Jurkat, Clone E6-1 (cell line): Measurements from ENCODE around the gene ACOX3. TPM values are rescaled to one million over a fixed set of nuclear protein-coding genes. Genes with fewer than 3 reads are reported as not detected.
"Not testable (repeated sequence)": the region's sequence is repeated elsewhere in the genome, so short reads cannot be mapped to it uniquely, and the experiment has no call there.

Source experiments
- DNase-seq: peaks from one replicate; pipeline ENCODE4 v3.0.0-alpha.2; 2011; ENCODE audit warnings: low read depth, low spot score
- H3K4me3 ChIP-seq: 2 replicates; pipeline ENCODE4 v1.5.1; 2011; ENCODE audit warnings: mild to moderate bottlenecking, low read length, control low read depth, moderate library complexity
- polyA plus RNA-seq: library from polyadenylated mRNA; unstranded; fragments of >200 nt; gene quantifications from one replicate; pipeline ENCODE4 v1.2.1, GENCODE V29; 2012; ENCODE audit warnings: missing spikeins; ENCODE audit not compliant: insufficient read length, insufficient read depth

The ACOX3 gene
- 15.1 TPM for polyA plus RNA-seq

DNA sequence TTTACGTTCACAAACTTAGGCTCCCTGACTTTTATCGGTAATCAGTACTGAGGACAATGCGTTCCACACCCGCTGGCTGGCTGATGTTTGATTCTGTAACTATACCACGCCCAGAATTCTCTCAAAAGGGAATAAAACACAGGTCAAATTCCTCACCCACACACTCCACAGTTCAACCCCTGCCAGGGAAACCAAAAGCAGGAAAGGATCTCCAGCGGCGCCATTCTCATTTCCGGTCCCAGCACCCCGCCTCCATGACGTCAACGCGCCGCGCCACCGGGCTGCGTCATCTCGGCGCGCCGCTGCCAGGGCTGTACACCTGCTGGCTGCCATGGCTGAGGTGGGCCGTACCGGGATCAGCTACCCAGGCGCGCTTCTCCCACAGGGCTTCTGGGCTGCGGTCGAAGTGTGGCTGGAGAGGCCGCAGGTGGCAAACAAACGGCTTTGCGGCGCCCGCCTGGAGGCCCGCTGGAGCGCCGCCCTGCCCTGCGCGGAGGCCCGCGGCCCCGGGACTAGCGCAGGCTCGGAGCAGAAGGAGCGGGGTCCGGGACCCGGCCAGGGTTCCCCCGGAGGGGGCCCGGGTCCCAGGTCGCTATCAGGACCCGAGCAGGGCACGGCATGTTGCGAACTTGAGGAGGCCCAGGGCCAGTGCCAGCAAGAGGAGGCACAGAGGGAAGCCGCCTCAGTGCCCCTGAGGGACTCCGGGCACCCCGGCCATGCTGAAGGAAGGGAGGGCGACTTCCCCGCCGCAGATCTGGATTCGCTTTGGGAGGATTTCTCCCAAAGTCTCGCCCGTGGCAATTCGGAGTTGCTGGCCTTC lies at the start of gene ACOX3, which contains the start of gene TRMT44:
Gene ACOX3 (minus strand): TSS at position 232 of the 820 bp plus-strand sequence. CDS start 24,202 bp downstream, outside the sequence.
Gene TRMT44 (plus strand): TSS at position 286 of the 820 bp plus-strand sequence. CDS start 46 bp downstream, at position 332.
- peak within 1 kb of the TSS; percentile 98 for H3K4me3 ChIP-seq
- peak; percentile 83 for DNase-seq

DNA sequence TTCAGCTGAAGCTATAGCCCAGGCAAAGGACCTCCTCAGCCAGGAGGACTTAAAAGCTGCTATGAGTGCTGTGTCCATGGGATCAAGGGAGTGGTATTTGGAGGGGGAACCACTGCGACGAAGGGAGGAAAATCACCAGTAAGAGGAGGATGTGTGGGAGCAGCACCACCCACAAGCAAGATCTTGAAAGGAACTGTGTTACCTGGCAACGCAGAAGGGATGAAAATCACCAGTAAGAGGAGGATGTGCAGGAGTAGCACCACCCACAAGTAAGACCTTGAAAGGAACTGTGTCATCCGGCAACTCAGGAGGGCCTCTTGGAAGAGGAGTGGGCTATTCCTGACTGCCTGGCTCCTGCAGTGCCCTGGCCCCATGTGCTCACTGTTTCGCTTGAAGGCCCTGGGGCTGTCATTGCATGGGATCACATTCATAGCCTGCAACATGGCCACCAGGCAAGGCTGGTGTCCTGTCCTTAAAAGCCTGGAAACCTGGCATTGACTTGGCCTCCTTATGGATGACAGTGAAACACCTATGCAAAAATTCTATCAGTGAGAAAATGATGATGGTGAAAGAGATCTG lies 48.4 kb upstream of the ACOX3 start:
- H3K4me3 ChIP-seq: no peak overlapping the region
- no peak for DNase-seq

DNA sequence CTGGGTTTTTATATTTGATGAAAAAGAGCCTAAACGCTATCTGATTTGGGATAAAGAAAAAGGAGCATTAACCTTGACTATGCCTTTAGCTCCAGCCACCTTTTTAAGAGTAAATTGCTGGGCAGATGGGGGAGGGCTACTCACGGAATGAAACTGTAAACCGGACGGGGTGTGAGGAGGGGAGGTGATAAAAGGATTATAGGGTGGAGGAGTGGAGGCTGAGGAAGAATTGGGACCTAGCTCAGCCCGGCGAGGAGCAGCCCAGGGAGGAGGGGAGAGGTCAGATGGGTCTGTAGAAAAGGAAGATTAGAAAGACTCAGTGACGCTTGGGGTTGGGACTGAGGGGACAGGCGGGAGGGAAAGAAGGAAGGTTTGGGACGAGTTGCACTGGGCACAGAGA lies 46.1 kb upstream of the ACOX3 start:
- DNase-seq, H3K4me3 ChIP-seq: not testable (repeated sequence)

DNA sequence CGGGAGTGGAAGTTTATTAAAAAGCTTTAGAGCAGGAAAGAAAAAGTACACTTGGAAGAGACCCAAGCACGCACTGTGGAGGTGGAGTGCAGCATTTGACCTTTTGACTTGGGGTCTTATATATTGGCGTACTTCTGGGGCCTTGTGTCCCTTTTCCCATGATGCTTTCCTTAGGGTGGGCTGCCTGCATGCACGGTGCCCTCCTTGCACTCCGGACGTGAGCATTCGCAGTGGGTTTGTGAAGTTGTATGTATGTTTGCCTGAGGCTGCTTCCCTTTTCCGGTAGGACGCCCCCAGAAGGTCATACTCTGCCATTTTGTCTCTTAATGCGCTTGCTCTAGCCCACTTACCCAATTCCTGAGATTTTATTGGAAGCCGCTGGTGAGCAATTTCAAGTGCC lies 39.7 kb upstream of the ACOX3 start:
- no peak for DNase-seq
- H3K4me3 ChIP-seq: no peak overlapping the region

- no peak for DNase-seq
- no peak overlapping the region for H3K4me3 ChIP-seq
Observed at GRCh38 chr4:8478801-8479744, 38.5 kb upstream of the ACOX3 start.

- DNase-seq: no peak
- H3K4me3 ChIP-seq: no peak overlapping the region
Observed at GRCh38 chr4:8478371-8478770, 37.8 kb upstream of the ACOX3 start.

- no peak overlapping the region for H3K4me3 ChIP-seq
- DNase-seq: no peak
Observed at GRCh38 chr4:8477676-8478075, 37.2 kb upstream of the ACOX3 start.

- no peak overlapping the region for H3K4me3 ChIP-seq
- no peak for DNase-seq
Observed at GRCh38 chr4:8477095-8477635, 36.6 kb upstream of the ACOX3 start.

DNA sequence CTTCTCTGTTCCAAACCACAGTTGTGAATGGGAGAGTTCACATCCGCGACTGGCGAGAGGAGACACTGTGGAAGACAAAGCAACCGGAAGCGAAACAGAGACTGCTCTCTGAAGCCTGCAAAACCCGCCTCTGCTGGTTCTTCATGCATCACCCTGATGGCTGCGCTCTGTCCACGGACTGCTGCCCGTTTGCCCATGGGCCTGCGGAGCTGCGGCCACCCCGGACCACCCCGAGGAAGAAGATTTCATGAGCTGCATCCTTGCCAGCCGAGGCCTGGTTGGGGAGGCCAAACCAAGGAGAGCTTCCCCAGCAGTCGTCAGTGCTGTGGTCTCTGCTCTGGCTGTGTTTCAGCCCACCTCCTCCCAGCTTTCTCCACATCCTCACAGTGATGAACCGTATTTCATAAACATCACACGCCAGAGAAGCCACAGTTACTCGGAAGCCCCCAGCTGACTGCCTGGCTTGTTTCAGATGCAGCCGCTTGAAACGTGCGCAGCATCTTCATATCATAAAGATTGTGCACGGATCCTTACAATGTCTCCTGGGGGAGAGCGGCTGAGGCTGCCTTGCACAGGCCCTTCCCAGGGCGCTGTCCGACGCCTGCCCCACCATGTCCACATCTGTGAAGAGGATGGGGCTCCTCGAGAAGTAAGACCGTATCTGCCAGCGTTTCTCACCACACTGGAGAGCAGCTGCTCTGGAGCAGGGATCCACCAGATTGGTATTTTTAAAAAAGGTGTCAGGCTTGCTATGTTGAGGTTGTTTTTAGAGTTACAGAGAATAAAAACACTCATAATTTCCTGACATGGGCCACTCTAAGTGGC lies 35.4 kb upstream of the ACOX3 start:
- no peak overlapping the region for H3K4me3 ChIP-seq
- DNase-seq: no peak

DNA sequence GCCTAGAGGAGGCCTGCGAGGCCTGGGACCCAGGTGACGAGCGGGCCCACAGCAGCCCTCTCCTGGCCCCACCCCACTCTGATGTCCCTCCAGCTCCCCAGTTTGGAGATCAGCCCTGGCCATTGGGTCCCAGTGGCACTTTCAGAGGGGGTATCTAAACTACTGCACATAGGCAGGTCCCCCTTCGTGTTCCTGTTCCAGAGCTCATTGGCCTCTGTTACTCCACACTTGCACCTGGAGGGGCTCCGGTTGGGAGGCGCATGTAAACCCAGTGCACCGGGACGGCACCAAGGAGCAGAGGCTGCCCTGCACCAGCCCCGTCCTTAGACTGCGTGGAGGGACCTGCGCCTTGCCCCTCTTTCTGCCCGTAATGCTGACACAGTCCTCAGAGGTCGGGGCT lies 34.3 kb upstream of the ACOX3 start:
- no peak for DNase-seq

DNA sequence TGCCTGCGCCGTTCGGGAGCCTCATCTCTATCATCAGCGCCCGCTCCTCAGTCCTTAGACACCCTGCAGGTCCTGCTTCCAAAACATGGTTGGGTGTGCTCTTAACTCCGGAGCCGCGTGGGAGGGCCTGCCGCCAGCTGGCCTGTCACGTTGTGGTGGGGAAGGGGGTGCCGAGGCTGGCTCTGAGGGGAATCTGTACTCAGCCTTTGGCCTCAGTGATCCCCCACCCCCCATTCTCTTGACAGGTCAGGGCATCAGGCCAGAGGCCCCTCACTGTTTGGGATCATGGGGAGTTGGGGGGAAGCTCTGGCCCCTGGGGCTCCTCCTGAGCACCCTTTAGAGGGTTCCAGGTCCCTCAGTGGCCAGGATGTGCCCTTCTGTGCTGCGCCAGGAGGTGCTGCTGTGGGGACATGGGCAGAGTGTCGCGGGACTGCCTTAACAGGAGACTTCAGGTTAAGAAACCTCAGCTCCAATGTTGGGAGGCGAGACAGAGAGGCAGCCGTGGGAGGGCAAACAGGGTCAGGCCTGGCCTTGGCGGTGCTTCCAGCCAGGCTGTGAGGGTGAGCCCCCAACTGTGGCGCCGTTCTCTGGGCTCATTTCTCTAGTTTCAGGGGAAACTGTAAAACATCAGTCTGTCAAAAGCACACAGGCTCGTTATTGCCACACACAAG lies 33.5 kb upstream of the ACOX3 start:
- no peak for DNase-seq
- H3K4me3 ChIP-seq: no peak overlapping the region

More for the DNA sequence above, 34.3 kb upstream of the ACOX3 start:
- H3K4me3 ChIP-seq: no peak overlapping the region

- no peak for DNase-seq
- no peak overlapping the region for H3K4me3 ChIP-seq
Observed at GRCh38 chr4:8473198-8473919, 32.8 kb upstream of the ACOX3 start.

DNA sequence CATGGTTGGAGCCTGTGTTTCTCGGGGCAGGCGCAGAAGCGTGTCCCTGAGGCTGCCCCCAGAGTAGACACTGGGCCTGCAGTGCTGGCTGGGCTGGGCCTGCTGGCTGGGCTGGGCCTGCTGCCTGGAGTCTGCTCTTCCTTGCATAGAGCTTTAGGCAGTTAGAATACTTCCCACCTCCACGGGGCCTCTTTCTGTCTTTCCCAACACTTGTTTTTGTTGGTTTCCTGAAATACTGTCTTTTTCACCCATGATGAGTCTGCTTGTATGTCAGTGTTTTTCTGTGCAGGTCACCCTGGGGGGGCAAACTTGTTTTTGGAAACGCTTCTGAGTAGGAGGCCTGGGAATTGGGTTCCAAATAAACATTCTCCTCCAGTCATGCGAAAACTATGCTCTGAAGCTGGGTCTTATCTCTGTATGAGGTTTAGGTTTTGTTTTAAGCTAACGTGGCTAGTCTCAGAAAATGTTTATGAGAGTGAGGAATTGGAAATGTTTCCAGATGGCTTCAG lies 32.2 kb upstream of the ACOX3 start:
- no peak for DNase-seq
- H3K4me3 ChIP-seq: no peak overlapping the region

GRCh38 chr4:8472158-8472688 lies 31.7 kb upstream of the ACOX3 start:
- no peak overlapping the region for H3K4me3 ChIP-seq
- no peak for DNase-seq

GRCh38 chr4:8471211-8471875 lies 30.8 kb upstream of the ACOX3 start:
- DNase-seq: no peak
- no peak overlapping the region for H3K4me3 ChIP-seq

DNA sequence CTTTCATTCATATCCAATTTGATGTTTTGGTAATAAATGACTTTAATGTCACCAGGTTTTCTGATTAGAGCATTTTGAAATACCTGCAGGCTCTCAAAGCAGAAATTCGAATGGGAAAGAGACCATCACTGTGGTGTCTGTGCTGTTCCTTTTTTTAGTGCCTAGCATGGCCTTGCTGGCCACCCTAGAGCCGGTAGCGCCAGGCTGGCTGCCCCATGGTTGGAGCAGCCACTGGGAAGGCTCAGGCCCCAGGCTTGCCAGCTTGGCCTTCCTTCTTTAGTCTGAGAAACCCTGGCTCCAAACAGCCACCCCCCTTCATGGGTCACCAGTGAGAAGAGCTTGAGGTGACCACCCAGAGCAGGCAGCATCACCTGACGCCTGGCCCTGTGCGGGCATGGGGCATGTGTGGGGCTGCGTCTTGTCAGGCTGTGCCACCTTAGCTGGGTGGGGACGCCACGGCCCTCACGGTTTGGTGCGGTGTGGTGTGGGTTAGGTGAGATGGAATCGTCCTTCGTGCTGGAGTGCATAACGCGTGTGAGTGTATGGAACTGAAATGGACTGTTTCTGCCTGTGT lies 30.0 kb upstream of the ACOX3 start:
- no peak for DNase-seq
- no peak overlapping the region for H3K4me3 ChIP-seq
